Fibroblast of peridontal ligament (primary cell): ENCODE measurements around the gene PAM.
"Not testable (repeated sequence)": the region's sequence is repeated elsewhere in the genome, so short reads cannot be mapped to it uniquely, and the experiment has no call there.

Experiments used
- DNase-seq: peaks from one replicate; pipeline ENCODE4 v3.0.0-alpha.2; 2010; ENCODE audit errors: extremely low read depth

PAM gene

GRCh38 chr5:102901424-102902134, 146.5 kb downstream of the PAM start:
- DNase-seq = no peak

- no peak for DNase-seq
These were observed 147.0 kb downstream of the PAM start for GRCh38 chr5:102902135-102902448.

DNA sequence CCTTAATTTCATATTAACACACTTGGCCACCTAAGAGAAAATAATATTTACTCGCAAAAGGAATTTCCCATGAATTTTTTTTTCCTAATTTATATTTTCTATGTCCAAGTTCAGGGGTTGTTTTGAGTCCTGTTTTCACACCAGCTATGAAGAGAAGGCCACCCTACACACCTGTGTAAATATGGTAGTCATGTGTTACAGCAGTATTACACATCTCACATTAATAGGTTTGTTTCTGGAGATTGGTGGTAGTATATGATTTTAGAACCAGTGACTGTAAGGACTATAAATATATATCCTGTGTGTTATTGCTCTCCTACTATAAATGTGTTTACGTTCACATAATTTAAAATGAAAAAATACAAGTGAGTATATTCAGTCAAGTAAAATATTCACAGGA, 147.5 kb downstream of the PAM start:
- DNase-seq = no peak

DNA sequence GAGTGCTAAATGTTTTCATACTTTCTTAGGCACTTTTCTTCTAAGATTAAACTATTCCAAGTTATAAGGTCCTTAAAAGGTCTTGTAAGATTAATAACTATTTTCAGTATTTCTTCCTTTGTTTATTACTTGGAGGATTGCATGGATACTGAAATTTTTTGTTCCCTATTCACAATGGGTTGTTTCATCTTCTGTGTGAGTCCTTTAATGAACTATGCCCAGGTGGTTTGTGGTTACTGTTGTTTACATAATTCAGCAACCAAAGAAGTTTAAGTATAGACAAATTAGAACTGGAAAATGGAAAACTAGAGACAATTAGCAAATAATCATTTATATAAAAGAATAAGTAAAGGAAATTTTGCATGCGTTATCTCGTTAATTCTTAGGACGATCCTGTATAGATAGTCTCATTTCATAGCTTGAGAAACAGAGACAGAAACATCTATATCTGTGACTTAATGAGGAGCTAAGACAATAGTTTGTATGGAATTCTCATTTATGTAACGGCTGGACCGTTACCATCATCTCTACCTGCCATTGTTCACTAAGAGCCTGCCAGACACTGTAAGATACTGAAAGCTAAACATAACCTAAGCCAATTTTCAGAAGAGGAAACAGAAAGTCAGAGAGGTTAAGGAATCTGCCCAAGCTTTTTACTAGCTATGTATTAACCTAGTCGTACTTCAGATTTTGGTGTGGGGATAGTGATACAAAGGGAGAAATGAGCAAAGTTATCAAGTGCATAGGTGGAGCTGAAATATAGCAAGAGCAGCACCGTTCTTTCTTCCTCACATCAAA, 148.2 kb downstream of the PAM start:
- DNase-seq = peak; percentile 17

- DNase-seq = no peak
These were observed 150.0 kb downstream of the PAM start for GRCh38 chr5:102905056-102905455.

- not testable (repeated sequence) for DNase-seq
These were observed 152.0 kb downstream of the PAM start for GRCh38 chr5:102907099-102907498.

DNA sequence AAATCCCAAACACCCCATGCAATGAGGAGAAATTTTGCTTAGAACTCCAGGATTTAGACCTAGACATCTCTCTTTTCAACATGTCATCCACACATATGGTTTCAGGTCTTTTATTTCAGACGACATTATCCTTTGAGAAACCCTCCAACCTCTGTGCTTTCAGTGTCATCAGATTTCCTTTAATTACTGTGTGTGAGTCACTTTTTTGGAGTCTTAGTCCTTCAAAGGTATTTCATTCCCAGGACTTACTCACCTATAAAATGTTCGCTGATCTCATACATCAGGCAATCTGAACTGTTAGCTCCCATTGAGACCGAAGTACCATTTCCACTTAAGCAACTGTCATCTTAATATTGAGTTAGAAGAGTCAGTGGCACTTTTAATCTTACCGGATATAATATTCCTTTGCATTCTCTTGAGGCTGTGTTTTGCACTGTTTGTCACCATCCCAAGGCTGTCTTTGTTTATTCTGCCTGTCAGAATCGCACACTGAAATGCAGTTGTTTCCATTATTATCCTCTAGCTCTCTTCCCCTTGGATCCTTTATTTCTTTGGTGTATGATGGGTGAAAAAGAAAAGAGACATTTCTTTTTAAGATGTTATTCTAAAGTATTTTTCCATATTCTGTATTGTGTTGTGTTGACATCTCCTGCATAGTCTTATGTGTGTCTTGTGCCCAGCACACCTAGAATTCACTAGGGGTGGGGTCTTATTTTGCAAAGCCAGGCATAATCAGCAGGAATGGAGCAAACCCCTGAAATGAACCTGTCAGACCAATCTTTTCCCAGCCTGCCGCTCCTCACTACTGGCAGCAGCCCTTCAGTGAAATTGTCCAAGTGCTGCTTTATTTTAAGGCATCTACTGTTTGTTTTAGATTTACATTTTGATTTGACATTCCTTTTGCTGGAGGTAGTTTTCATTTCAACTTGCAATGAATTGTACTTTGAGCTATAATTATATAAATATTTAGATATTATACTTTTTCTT, 155.4 kb downstream of the PAM start:
- DNase-seq = no peak

GRCh38 chr5:102911973-102912372, 156.9 kb downstream of the PAM start:
- peak; percentile 80 for DNase-seq

DNA sequence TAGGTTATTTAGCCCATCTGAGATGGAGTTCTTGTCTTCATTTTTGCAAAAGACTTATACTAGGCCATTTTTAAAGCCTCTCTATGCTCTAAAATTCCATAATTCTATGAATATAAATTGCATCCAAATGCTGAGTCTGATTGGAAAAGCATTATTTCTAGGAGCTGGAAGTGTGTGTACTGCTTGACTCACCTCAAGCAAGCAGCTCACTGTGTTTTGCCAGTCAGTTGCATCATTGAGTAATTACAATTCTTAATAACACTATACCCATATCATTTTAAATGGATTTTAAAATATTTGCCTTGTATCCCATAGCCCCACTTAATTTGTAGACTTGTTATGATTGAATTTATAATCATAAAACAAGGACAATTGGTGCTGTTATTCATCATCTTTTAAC, 161.0 kb downstream of the PAM start:
- DNase-seq = peak; percentile 45

- DNase-seq = no peak
These were observed 164.0 kb downstream of the PAM start for GRCh38 chr5:102918986-102919610.

DNA sequence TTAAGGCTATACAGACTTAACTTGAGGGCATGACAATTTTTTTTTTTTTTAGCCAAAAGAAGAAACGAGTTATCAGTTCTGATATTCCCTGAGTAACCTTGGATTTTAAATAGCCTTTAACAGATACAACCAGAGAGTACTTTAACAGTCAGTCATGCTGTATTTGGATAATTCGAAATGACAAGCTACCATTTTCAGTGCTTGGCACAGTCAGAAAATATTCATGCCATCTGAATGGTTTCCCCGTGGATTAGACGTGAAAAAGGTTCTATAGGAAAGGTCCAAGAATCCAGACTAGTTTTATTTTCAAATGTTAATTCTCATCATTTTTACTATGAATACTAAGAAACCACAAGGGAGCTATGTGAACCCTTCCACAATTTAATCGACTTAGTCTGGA, 165.7 kb downstream of the PAM start:
- DNase-seq = no peak

DNA sequence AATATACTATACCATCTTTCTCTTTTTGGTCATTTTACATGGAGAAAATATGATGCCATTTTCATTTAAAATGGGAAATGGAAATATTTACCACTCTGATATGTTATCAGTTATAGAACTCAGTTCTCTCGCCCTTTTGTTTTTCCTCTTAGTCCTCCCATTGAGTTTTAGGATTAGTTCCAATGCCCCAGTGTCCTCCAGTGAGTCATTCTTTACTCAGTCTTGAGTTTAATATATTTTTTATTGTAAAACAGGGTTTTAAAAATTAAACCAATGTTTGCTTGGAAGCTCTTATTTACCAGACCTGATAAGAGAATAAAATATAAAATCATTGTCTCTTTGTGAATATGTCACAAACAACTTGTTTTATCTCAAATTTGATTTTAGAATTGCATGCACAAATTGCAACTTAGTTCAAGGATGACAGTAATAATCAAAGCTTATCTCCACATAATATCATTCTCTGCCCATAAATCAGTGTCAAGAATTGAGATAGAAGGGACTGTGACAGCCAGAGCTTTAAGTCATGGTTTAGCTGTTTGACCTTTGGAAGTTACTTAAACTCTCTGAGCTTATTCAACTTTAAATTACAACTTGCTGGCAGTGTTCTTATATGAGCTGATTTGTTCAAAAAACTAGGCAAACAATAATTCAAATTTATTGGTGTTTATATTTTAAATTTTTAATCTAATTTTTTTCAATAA, 166.4 kb downstream of the PAM start:
- peak; percentile 48 for DNase-seq

DNA sequence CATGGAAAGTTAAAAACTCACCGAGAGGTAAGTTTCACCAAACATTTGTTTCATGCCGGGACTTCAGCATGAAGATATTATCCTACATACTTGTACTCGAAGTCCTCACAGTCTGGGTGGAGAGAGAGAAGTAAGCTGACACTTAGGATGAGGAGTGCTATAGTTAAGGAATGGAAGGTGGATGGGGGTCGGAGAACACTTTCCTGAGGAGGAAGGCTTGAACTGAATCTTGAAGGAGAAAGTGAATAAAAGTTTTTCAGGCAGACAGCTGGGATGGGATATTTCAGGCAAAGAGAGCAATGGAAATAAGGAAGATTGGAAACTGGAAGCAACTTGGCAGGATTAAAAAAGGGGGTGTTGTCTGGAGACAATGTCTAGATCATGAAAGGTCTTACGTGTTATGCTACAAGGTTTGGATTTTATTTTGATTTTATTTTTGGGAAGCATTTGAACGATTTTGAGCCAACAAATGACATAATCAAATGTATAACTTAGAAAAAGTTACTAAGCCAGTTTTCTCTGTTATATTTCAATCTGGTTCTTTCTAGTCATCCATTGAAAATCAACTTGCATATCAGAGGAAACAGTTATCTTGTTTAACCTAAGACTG, 167.1 kb downstream of the PAM start:
- DNase-seq = no peak

GRCh38 chr5:102922799-102923477, 167.8 kb downstream of the PAM start:
- DNase-seq = peak; percentile 57

GRCh38 chr5:102924963-102925362, 169.9 kb downstream of the PAM start:
- DNase-seq = no peak

DNA sequence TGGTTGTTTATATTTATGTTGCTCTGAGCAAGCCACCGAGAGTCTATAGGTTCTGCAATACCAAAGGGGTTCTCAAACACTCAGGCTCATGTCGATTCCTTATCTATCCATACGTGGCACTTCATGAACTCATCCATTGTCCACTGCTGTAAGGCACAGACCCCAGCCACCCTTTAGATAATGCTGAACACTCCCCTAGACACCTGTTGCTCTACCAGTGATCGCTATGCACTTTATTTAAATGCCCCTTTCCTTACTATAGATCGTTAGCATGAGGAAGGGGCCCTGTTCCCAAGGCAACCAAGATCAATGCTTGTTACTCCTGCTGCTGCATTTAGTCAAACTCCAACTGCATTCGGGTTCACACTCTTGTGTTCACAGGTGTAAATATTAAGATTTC, 171.9 kb downstream of the PAM start:
- DNase-seq = no peak

DNA sequence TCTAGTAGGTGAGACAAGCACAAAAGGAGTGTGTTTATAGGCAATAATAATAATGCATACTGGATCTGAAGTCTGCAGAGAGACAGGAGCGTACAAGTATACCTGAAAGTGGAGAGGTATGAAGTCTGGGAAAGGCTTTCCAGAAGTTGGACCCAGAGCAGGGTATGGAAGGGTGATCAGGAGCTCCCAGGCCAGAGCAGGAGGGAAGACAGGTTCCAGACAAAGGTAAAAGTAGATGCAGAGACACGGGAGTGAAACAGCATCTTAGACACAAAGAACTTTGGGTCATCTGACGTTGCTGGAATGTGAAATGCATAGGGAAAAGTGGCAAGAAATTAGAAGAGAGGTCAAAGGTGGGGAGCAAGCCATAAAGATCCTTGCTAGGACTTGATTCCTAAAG, 175.1 kb downstream of the PAM start:
- DNase-seq = no peak

- no peak for DNase-seq
These were observed 176.1 kb downstream of the PAM start for GRCh38 chr5:102931085-102931725.

- DNase-seq = no peak
These were observed 177.7 kb downstream of the PAM start for GRCh38 chr5:102932781-102933180.

DNA sequence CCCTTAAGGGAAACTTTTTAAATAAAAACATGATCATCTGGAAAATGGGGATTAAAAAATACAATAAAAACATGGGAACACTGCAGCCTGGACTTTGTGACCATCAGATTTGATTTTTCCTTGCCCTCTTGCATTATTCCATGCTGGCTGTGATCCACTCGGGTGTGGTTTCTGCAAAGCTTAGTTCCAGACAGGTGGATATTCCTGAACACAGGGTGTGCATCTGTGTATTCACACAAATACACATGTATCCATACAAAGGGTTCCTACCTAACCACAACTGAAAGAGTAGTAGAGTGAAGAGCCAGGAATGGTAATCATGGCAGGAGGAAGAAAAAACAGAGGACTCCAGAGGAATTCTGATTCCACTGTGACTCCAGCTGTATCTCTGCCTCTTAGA, 178.2 kb downstream of the PAM start:
- no peak for DNase-seq
